HepG2 (cell line): ENCODE measurements around the gene KIF1B. TPM values are rescaled to one million over a fixed set of nuclear protein-coding genes. Genes with fewer than 3 reads are reported as not detected.

Experiments
- ARNT2 ChIP-seq: sonication (generic); formaldehyde crosslinking; IDR thresholded peaks from 2 replicates; pipeline ENCODE4 v1.8.0; 2022; ENCODE audit warnings: mild to moderate bottlenecking, low read depth, missing genetic modification reagents, moderate library complexity
- ATF1 ChIP-seq: IDR thresholded peaks from 2 replicates; pipeline ENCODE4 v1.6.1; 2016; ENCODE audit warnings: mild to moderate bottlenecking, control low read depth
- ATM ChIP-seq: fragments of 450-650 bp; IDR thresholded peaks from 2 replicates; pipeline ENCODE4 v1.7.1; 2017; ENCODE audit warnings: mild to moderate bottlenecking, borderline replicate concordance
- BRF2 ChIP-seq: sonication (generic); formaldehyde crosslinking; IDR thresholded peaks from 2 replicates; pipeline ENCODE4 v1.8.1; 2022; ENCODE audit warnings: mild to moderate bottlenecking, missing genetic modification reagents
- CENPBD1 ChIP-seq: sonication (generic); formaldehyde crosslinking; IDR thresholded peaks from 2 replicates; pipeline ENCODE4 v1.8.0; 2022; ENCODE audit warnings: missing genetic modification reagents, low read depth, mild to moderate bottlenecking, borderline replicate concordance
- ESRRA ChIP-seq: sonication (generic); formaldehyde crosslinking; IDR thresholded peaks from 2 replicates; pipeline ENCODE4 v1.5.1; 2020; ENCODE audit warnings: mild to moderate bottlenecking, low read depth, missing genetic modification reagents
- HES4 ChIP-seq: sonication (generic); formaldehyde crosslinking; IDR thresholded peaks from 2 replicates; pipeline ENCODE4 v1.9.0; 2021; ENCODE audit warnings: mild to moderate bottlenecking, missing genetic modification reagents, borderline replicate concordance
- MAFG ChIP-seq: sonication (generic); formaldehyde crosslinking; IDR thresholded peaks from 2 replicates; pipeline ENCODE4 v1.5.1; 2020; ENCODE audit warnings: mild to moderate bottlenecking, missing genetic modification reagents
- MIXL1 ChIP-seq: IDR thresholded peaks from 2 replicates; pipeline ENCODE4 v1.6.1; 2016
- PREB ChIP-seq: sonication (generic); formaldehyde crosslinking; IDR thresholded peaks from 2 replicates; pipeline ENCODE4 v1.4.0; 2020; ENCODE audit warnings: missing genetic modification reagents
- PTBP1 ChIP-seq: fragments of 200-400 bp; formaldehyde crosslinking; IDR thresholded peaks from 2 replicates; pipeline ENCODE4 v1.6.1; 2018; ENCODE audit warnings: low read length, low read depth; ENCODE audit not compliant: poor library complexity, severe bottlenecking
- REPIN1 ChIP-seq: sonication (generic); formaldehyde crosslinking; IDR thresholded peaks from 2 replicates; pipeline ENCODE4 v1.8.0; 2022; ENCODE audit warnings: missing genetic modification reagents, low read depth, mild to moderate bottlenecking, borderline replicate concordance
- RFX5 ChIP-seq: IDR thresholded peaks from 2 replicates; pipeline ENCODE4 v1.6.1; 2011; ENCODE audit warnings: low read depth, low read length, improper control_type of control experiment
- SNAPC2 ChIP-seq: sonication (generic); formaldehyde crosslinking; IDR thresholded peaks from 2 replicates; pipeline ENCODE4 v1.8.1; 2022; ENCODE audit warnings: mild to moderate bottlenecking, missing genetic modification reagents
- TCF7L2 ChIP-seq: IDR thresholded peaks from 2 replicates; pipeline ENCODE4 v1.6.1; 2011; ENCODE audit warnings: mild to moderate bottlenecking, low read depth, low read length, moderate library complexity
- ZBTB25 ChIP-seq: IDR thresholded peaks from 2 replicates; pipeline ENCODE4 v1.6.1; 2018; ENCODE audit warnings: missing genetic modification reagents
- ZC3H13 ChIP-seq: sonication (generic); formaldehyde crosslinking; IDR thresholded peaks from 2 replicates; pipeline ENCODE4 v1.8.1; 2023; ENCODE audit warnings: mild to moderate bottlenecking, missing genetic modification reagents, moderate library complexity
- ZNF10 ChIP-seq: sonication (generic); formaldehyde crosslinking; IDR thresholded peaks from 2 replicates; pipeline ENCODE4 v1.4.0; 2020; ENCODE audit warnings: mild to moderate bottlenecking, low read depth, missing genetic modification reagents, borderline replicate concordance
- ZNF224 ChIP-seq: sonication (generic); formaldehyde crosslinking; IDR thresholded peaks from 2 replicates; pipeline ENCODE4 v1.5.0; 2020; ENCODE audit warnings: mild to moderate bottlenecking, missing genetic modification reagents
- ZNF335 ChIP-seq: sonication (generic); formaldehyde crosslinking; IDR thresholded peaks from 2 replicates; pipeline ENCODE4 v1.4.0; 2020; ENCODE audit warnings: missing genetic modification reagents
- ZNF546 ChIP-seq: sonication (generic); formaldehyde crosslinking; conservative IDR thresholded peaks from 2 replicates; pipeline ENCODE4 v1.8.1; 2023; ENCODE audit warnings: mild to moderate bottlenecking, missing genetic modification reagents
- ZNF552 ChIP-seq: sonication (generic); formaldehyde crosslinking; IDR thresholded peaks from 2 replicates; pipeline ENCODE4 v1.9.0; 2022; ENCODE audit warnings: missing genetic modification reagents, mild to moderate bottlenecking, borderline replicate concordance
- ZNF709 ChIP-seq: sonication (generic); formaldehyde crosslinking; IDR thresholded peaks from 2 replicates; pipeline ENCODE4 v1.5.0; 2020; ENCODE audit warnings: mild to moderate bottlenecking, missing genetic modification reagents
- ZNF83 ChIP-seq: sonication (generic); formaldehyde crosslinking; IDR thresholded peaks from 2 replicates; pipeline ENCODE4 v1.4.0; 2020; ENCODE audit warnings: missing genetic modification reagents, mild to moderate bottlenecking, borderline replicate concordance
- ZSCAN29 ChIP-seq: sonication (generic); formaldehyde crosslinking; conservative IDR thresholded peaks from 2 replicates; pipeline ENCODE4 v1.4.0; 2020; ENCODE audit warnings: mild to moderate bottlenecking, missing genetic modification reagents
- polyA plus RNA-seq, 8 experiments: library from polyadenylated mRNA; depleted of rRNA in 3 of 8; stranded (reverse) in 7 of 8; unstranded in 1 of 8; fragments of >200 nt; fragmentation: Illumina TruSeq in 4 of 8; extraction: Trizol in 4 of 8; gene quantifications; 2 replicates each; pipeline versions ENCODE4 v1.2.1 to v1.2.3, GENCODE V29; 2011 to 2016; ENCODE audit warnings: low read depth in 4 of 8, missing spikeins in 1 of 8, mixed read lengths in 1 of 8; ENCODE audit not compliant: insufficient read depth in 1 of 8
- total RNA-seq, 5 experiments: library from RNA; depleted of rRNA; stranded (reverse); fragments of >200 nt; fragmentation: Illumina TruSeq; extraction: Trizol; gene quantifications; 2 replicates each; pipeline ENCODE4 v1.2.3, GENCODE V29; 2016; ENCODE audit warnings: low read depth in 1 of 5

The KIF1B gene
- total and polyA plus RNA-seq, 2 of the 13 experiments (the other 11 are each of a cell fraction or from before 2014, with no cell fraction given): 26.7 to 32.5 TPM

GRCh38 chr1:10430216-10431069 lies 220.1 kb downstream of the KIF1B start, which contains the start of gene CENPS (continued):
- TF ChIP-seq ZBTB25 (CRISPR knock-in tag) (peak; percentile 83; the same call in 1 of the 2 replicates), MIXL1 (CRISPR knock-in tag) (peak; percentile 27; the same call in 1 of the 2 replicates), ZNF335 (CRISPR knock-in tag) (no peak; the same call in 1 of the 2 replicates), ESRRA (CRISPR knock-in tag) (peak; percentile 72), ZNF10 (CRISPR knock-in tag) (no peak), ARNT2 (peak; percentile 99), HES4 (CRISPR knock-in tag) (peak; percentile 63; the same call in 1 of the 2 replicates), ATM (no peak), ATF1 (CRISPR knock-in tag) (no peak), PREB (no peak), ZNF552 (CRISPR knock-in tag) (peak; percentile 82; the same call in 1 of the 2 replicates), ZNF83 (CRISPR knock-in tag) (no peak), ZNF546 (CRISPR knock-in tag) (peak; percentile 97), ZNF224 (peak; percentile 89; the same call in 1 of the 2 replicates), BRF2 (CRISPR knock-in tag) (peak; percentile 97), RFX5 (no peak), ZC3H13 (CRISPR knock-in tag) (peak; percentile 99), MAFG (CRISPR knock-in tag) (no peak), CENPBD1 (no peak), TCF7L2 (no peak), PTBP1 (no peak), ZNF709 (CRISPR knock-in tag) (peak; percentile 82; the same call in 1 of the 2 replicates), SNAPC2 (CRISPR knock-in tag) (no peak), REPIN1 (CRISPR knock-in tag) (peak; percentile 94), ZSCAN29 (CRISPR knock-in tag) (no peak)
